GOT3 (cell line): ENCODE results near the gene HDGFL2.

Source experiments
- DNase-seq: peaks from one replicate; lab custom pipeline; 2025; ENCODE audit warnings: mixed read lengths; lab: John Stamatoyannopoulos, UW

HDGFL2 gene

DNA sequence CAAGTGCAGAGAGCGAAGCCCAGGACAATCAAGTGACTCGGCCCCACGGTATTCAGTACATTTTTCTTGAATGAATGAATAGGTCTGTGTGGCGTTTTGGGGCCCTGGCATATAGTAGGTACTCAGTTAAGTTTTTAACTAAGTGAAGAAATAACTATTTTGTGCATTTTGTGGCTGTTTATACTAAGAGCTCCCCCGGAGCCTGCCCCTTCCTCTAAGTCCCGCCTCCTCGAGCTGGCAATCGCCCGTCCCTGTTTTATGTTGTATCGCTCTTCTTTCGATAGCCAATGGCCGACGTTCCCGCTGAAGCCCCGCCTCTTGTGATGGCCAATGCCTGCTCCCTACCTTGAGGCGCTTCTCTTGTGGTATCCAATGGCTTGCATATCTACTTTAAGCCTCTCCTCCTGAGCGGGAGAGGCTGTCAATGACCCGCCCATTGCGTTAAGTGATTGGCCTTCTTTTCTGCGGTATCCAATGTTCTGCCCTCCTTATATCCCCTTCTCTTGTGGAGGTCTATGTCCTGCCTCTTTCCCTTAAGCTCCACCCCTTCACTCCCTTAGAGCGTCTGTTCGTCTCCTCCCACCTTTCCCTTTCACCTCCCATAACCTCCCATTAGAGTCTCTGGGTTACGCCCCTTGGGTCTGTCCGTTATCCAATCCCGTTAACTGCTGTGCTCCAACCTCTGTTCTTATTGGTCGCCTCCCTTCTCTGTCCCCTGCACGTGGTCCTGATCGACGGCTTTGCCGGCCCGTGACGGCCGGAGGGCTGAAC lies 509 bp upstream of the HDGFL2 start:
- DNase-seq, result peak; percentile 98

DNA sequence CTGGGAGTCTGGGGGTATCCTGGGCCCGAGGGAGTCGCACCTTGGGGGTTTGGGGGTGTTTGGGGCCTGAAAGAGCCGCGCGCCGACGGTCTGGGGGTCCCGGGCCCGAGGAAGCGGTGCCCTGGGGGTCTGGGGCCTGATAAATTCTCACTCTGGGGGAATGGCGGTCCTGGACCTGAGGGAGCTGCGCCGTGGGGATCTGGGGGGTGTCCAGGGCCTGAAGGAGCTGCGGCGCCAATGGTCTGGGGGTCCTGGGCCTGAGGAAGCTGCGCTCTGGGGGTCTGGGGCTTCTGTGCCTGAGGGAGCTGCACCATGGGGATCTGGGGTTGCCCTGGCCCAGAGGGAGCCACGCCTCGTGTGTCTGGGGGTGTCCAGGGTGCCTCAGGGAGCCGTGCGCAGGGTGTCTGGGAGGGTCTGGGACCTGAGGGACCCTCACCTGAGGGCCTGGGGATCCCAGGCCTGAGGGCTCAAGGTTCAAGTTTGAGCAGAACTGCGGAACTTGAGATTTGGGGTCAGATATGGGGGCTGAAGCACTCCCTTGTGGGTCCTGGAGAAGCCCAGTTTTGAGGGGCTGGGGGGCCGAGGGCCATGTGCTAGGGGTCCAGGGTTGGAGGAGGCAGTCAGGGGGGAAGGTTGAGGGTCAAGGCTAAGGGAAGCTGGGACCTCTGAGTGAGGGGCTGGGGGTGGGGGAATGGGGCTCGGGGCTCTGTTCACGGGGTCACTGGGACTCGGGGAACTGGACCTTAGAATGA lies 1.1 kb downstream of the HDGFL2 start:
- no peak for DNase-seq

DNA sequence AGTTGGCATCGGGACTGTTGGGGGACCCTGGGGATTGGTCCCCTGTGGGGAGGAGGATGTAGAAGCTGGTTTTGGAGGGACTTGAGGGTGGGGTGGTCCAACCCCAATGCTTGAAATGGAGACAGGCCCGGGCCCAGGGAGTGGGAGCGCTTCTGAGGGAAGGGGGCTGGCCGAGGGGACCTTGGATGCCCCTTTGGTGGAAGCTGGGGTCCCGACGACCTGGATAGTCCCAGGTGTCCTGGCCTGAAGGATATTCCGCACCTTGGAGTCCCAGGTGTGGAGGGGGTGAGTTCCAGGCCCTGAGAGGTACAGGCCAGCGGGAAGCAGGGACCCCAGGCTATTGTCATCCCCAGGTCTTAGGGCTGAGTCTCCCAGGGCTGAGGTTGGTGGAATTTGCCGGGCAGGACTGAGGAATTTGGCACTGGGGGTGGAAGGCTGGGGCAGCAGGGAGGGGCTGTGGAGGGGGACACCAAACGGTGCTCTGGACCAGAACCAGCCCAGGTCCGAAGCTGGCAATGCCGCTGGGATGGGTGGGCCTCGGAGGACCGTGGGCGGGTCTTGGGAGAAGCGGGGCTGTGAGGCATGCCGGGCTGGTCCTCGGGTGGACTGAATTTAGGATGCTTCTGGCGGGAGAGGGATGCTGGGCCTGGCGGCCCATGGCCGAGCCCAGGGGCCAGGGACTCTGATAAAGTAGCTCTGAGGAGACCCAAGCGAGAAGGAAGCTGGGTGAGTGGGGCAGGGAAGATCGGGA lies 1.8 kb downstream of the HDGFL2 start:
- no peak for DNase-seq

DNA sequence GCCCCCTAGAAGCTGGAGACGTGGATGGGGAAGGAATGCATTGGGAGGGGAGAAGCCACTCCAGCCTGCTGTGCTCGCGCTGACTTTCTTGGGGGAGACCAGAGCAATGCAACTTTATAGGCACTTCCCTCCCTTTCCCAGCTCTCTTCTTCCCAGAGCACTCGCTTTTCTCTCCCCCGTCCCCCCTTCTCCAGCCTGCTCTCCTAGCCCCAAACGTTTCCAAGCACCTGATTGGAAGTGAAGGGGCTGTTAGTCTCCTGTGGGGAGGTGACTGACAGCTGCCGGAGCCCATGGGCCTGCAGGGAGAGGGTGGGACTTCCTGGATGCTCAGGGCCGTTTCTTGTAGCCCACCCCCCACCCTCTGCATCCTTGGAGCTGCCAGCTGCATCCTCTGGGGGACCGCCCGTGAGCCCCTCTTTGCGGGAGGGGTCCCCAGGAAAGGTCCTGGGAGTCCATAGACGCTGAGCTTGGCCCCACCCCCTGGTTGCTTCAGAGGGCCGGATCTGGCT lies 2.5 kb downstream of the HDGFL2 start:
- DNase-seq, result no peak

DNA sequence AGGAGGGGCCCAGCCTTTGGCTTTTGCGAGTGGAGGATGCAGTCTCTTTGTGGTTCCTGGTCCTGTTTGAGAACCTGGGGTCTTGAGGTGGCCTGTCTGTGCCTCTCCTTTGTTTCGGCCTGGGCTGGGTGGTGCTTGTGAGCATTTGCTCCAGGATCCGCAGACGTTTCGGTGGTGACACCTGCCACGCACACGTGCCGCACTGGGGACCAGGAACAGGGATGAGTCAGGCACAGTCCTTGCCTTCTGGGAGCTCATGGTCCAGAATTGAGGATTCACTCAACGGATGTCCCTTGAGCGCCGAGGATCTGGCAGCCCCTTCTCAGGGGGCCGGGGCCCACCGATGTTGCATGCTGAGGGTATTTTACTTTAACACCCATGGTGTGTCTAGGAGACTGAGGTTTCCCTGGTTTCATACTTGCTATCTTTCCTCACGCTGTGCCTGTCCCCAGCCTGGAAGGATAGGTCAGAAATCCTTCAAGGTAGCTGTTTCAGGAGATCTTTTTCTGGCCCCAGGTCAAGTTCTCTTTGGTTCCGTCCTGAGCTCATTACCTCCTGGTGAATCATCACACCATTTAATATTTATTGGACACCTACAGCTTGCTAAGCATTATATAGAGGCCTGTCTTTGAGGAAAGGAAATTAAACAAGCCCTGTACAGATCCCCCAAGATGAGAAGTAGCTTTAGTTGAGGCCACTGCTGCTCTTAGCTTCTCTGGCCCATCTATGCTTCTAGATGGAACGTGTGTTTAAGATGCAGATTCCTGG lies 5.1 kb downstream of the HDGFL2 start:
- DNase-seq, result no peak

DNA sequence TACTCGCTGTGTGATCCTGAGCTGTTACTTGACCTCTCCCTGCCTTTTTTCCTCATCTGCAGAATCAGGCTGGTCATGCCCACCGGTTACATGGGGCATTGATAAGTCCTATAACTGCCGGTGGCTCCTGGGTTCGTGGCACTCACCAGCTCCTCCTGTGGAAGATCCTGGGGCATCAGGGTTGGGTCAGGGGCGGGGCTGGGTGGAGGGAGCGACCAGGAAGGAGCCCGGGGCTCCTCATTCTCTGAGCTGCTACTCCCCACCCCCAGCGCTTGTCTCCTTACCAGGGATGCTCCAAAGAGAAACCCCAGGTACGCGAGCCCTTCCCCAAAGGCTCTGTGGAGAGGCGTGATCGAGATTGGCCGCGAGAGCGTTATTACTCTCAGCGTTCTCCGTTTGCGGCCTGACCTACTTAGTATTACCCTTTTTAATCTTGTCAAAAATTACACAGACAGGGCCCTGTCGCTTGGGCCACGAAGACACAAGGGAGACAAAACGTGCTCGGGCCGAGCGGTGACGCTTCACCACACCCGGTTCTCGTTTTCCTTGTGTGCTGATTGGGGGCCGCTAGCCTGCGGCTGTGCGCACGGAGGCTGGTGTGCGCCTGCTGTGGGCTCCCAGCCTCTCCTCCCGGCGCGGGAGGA lies 10.7 kb downstream of the HDGFL2 start:
- no peak for DNase-seq

DNA sequence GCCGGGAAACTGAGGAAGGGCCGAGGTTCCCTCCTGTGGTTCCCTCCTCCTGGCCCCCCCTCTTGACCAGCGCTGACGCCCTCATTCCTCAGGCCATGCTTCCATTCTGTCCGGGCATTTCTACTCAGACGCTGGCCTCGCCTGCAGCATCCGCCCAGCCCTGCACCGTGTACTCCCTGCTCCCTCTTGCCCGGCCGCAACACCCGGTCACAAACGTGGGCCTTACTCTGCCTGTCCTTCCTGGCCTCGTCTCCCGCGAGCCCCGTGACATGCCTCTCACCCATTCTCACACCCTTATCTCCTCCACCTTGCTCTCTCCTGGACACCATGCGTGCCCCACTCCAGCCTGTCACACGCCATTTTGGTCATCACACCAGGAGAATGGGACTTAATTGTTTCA lies 11.3 kb downstream of the HDGFL2 start:
- no peak for DNase-seq

DNA sequence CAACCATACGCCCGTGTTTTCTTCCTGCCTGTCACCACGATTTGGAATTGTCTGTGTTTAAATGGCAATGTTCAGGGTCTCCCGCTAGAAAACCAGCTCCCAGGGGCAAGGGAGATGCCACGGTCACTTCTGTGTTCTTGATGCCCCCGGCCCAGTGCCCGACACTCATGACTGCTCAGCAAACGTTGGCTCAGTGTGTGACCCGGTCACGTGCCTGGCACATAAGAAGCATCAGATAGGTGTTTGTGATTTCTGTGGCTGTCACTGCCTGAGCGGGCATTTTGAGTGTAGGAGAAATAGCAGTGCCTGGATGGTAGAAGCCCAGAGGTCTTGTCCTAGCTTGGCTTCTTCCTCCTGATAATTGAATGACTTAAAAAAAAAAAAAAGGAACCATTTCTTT lies 15.5 kb downstream of the HDGFL2 start:
- DNase-seq, result no peak

DNA sequence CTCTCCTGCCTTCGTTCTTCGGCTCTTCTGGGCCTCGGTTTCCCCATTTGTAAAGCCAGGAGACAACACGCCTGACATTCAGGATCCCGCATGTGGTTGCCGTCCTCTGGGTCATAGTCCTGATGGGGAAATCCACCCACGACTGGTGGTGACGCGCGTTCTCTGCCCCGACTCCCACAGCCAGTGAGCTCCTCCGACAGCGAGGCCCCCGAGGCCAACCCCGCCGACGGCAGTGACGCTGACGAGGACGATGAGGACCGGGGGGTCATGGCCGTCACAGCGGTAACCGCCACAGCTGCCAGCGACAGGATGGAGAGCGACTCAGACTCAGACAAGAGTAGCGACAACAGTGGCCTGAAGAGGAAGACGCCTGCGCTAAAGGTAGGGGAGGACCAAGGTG lies 16.4 kb downstream of the HDGFL2 start:
- no peak for DNase-seq

DNA sequence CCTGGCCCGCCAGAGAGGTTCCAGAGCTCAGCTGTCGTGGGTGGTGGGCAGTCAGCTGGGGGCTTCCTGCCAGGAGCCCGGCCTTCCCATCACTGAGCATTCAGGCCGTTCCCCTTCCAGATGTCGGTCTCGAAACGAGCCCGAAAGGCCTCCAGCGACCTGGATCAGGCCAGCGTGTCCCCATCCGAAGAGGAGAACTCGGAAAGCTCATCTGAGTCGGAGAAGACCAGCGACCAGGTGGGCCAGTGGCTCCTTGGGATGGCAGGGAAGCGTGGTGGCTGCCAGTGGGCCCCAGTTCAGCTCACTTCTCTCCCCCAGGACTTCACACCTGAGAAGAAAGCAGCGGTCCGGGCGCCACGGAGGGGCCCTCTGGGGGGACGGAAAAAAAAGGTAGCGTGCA lies 19.3 kb downstream of the HDGFL2 start:
- DNase-seq, result no peak

DNA sequence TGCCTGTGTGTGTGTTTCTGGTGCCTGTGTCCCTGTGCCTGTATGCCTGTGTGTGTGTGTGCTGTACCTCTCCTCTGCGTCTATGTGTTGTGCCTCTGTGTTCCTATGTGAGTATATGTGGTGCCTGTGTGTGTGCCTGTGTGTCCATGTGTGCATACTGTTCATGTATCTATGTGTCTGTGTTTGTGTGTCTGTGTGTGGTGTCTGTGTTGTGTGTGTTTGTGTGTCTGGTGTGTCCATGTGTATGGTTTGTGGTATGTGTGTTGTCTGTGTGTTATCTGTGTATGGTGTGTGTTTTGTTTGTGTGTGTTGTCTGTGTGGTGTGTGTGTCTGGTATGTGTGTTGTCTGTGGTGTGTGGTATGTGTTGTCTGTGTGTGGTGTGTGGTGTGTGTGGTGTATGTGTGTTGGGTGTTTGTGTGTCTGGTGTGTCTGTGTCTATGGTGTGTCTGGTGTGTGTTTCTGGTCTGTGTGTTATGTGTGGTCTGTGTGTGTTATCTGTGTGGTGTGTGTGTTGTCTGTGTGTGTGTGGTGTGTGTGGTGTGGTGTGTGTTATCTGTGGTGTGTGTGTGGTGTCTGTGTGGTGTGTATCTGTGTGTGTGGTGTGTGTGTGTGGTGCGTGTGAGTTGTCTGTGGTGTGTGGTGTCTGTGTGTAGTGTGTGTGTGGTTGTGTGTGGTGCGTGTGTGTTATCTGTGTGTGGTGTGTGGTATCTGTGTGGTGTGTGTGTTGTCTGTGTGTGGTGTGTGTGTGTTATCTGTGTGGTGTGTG lies 20.4 kb downstream of the HDGFL2 start:
- DNase-seq, result no peak

DNA sequence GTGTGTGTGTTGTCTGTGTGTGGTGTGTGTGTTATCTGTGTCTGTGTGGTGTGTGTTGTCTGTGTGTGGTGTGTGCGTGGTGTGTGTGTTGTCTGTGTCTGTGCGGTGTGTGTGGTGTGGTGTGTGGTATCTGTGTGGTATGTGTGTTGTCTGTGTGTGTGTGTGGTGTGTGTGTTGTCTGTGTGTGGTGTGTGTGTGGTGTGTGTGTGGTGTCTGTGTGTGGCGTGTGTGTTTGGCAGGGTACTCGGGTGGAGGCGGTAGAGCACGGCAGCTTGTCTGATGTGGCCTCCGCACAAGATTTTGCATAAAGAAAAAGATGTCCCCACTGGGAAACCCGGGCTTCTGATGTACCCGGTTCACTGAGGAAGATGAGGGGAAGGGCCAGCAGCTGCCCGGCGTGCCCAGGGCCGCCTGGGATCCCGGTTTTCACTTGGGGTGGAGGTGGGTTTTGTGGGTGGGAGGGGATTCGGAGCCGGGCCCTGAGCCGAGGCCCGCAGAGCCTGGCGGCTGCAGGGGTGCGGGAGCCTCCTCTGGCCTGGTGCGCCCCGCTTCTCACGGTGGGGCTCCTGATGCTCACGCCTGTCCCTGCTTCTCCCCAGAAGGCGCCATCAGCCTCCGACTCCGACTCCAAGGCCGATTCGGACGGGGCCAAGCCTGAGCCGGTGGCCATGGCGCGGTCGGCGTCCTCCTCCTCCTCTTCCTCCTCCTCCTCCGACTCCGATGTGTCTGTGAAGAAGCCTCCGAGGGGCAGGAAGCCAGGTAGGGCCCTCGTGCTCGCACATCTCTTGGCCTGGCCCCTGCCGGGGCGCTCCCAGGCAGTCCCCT lies 21.2 kb downstream of the HDGFL2 start:
- no peak for DNase-seq

DNA sequence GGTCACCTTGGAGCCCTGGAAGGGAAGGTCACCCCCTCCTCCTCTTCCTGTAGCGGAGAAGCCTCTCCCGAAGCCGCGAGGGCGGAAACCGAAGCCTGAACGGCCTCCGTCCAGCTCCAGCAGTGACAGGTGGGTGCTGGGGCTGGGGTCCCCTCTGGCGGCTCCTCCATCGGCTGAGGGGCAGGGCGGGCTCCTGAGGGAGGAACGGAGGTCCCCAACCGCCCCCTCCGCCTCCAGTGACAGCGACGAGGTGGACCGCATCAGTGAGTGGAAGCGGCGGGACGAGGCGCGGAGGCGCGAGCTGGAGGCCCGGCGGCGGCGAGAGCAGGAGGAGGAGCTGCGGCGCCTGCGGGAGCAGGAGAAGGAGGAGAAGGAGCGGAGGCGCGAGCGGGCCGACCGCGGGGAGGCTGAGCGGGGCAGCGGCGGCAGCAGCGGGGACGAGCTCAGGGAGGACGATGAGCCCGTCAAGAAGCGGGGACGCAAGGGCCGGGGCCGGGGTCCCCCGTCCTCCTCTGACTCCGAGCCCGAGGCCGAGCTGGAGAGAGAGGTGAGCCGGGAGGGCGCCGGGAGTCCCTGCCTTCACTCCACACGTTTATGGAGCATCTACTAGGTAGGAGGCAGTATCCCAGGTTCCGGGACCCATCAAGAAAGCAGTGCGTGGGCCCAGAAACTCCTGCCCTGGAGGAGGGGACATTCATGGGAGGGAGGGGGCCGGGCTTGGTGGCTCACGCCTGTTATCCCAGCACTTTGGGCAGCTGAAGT lies 22.0 kb downstream of the HDGFL2 start:
- no peak for DNase-seq

DNA sequence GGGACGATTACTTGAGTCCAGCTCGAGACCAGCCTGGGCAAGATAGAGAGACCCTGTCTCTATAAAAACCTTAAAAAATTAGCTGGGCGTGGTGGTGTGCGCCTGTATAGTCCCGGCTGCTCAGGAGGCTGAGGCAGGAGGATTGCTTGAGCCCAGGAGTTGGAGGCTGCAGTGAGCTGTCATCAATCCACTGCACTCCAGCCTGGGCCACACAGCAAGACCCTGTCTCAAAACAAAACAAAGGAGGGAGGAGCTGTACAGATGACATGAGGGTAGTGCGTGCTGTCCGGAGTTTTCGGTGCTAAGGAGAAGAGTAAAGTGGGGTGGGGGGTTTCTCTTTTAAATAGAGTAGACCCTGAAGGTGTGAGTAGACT lies 22.6 kb downstream of the HDGFL2 start:
- no peak for DNase-seq

DNA sequence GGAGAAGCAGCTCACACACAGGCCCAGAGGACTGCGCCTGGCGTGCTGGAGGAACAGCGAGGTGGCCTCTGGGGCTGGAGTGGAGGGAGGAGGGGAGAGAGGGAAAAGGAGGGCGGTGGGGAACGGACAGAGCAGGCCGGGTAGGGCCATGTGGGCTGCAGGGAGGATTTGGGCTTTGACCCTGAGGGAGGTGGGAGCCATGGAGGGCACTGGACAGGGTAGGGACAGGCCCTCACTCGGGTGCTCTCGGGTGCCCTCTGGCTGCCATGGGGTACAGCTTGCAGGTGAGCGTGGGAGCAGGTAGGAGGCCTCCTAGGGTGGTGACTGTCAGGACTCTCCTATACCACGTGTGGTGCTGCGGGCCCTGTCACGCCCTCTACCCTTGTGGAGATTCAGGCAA lies 23.4 kb downstream of the HDGFL2 start:
- DNase-seq, result no peak

DNA sequence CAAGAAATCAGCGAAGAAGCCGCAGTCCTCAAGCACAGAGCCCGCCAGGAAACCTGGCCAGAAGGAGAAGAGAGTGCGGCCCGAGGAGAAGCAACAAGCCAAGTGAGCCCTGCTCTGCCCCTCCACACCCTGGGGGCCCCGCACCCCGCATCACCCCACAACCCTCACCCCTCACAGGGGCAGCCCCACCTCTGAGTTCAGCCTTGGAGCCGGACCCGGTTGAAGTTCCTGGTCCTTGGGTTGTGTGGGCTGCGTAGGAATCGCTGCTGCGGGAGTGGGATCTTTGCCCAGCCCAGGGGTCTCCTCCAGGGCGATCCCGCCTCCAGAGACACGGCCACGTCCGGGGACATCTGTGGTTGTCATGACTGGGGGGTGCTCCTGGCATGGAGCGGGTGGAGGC lies 24.2 kb downstream of the HDGFL2 start:
- DNase-seq, result no peak

DNA sequence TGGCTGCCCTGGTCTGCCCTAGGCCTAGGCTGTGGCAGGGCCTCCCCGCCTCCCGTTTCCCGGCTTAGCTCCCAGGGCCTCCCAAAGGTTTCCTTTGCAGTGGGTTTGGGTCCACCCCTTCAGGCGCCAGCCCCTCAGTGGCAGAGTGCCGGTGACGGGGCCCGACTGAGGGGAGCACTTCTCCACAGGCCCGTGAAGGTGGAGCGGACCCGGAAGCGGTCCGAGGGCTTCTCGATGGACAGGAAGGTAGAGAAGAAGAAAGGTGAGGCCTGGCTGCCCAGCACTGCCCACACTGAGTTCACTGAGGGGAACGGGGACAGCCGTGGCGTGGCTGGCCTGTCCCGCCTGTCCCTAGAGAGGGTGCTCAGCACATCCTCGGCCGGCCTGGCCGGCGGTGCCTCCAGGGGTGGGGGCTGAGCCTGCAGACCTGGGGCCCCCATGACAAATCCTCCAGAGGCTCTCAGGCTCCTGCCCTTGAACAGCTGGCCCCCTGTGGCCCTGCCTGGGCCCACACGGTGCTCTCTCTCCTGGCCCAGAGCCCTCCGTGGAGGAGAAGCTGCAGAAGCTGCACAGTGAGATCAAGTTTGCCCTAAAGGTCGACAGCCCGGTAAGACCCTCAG lies 25.8 kb downstream of the HDGFL2 start:
- no peak for DNase-seq

DNA sequence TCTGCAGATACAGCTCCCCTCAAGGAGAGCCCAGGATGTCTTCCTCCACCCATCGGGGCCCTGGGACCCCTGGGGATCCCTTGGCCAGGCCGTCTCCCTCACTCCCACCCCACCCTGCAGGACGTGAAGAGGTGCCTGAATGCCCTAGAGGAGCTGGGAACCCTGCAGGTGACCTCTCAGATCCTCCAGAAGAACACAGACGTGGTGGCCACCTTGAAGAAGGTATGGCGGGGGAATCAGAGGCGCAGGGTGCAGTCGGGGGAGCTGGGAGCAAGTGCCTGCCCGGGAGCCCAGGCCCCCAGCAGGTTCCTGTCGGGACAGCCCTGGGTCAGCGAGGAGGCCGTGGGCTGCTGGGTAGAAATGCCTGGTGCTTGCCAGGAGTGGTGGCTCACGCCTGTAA lies 26.6 kb downstream of the HDGFL2 start:
- no peak for DNase-seq

DNA sequence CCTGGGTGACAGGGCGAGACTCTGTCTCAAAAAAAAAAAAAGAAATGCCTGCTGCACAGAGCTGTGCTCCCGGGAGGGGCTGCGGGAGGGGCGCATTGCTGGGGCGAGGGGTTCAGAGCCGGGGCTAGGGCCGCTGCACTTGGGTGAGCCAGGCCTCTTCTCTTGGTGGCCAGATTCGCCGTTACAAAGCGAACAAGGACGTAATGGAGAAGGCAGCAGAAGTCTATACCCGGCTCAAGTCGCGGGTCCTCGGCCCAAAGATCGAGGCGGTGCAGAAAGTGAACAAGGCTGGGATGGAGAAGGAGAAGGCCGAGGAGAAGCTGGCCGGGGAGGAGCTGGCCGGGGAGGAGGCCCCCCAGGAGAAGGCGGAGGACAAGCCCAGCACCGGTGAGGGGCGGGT lies 27.2 kb downstream of the HDGFL2 start:
- DNase-seq, result no peak
